Esophagus muscularis mucosa (tissue), 4 donors: ENCODE data around the gene DDX3X. TPM values are rescaled to one million over a fixed set of nuclear protein-coding genes. Genes with fewer than 3 reads are reported as not detected.

Experiments
- DNase-seq: peaks from one replicate; pipeline ENCODE4 v3.0.0-alpha.2; 2017; ENCODE audit errors: extremely low spot score
- H3K27ac ChIP-seq, 4 donors: fragments of 200-600 bp; sonication (generic); replicated peaks in 1 of 4; 1 replicate in 3 of 4; 2 replicates in 1 of 4; pipeline ENCODE4 v1.5.1; 2016 to 2019; ENCODE audit warnings: mild to moderate bottlenecking in 1 of 4
- H3K27me3 ChIP-seq, 4 donors: fragments of 200-600 bp; sonication (generic); one replicate each; pipeline versions ENCODE4 v1.5.1 to v1.6.0; 2016 to 2019
- H3K36me3 ChIP-seq, 4 donors: fragments of 200-600 bp; sonication (generic); one replicate each; pipeline ENCODE4 v1.5.1; 2016 to 2019
- H3K4me1 ChIP-seq, 4 donors: fragments of 200-600 bp; sonication (generic); one replicate each; pipeline ENCODE4 v1.5.1; 2016 to 2019
- H3K4me3 ChIP-seq, 4 donors: fragments of 200-600 bp; sonication (generic); 1 replicate in 2 of 4; 2 replicates in 2 of 4; pipeline ENCODE4 v1.5.1; 2016 to 2019; ENCODE audit warnings: mild to moderate bottlenecking in 4 of 4, moderate library complexity in 1 of 4
- H3K9me3 ChIP-seq, 4 donors: fragments of 200-600 bp; sonication (generic); 1 replicate in 3 of 4; 2 replicates in 1 of 4; pipeline ENCODE4 v1.5.1; 2016 to 2019
- CTCF ChIP-seq, 3 experiments: fragments of 200-600 bp in 2 of 3; fragments of 450-650 bp in 1 of 3; sonication (generic) in 2 of 3; IDR thresholded peaks; one replicate each; pipeline ENCODE4 v1.5.1; 2017 to 2019; ENCODE audit warnings: antibody characterized with exemption in 3 of 3, mild to moderate bottlenecking in 2 of 3, moderate library complexity in 1 of 3
- EP300 ChIP-seq: sonication (generic); formaldehyde crosslinking; IDR thresholded peaks from one replicate; pipeline ENCODE4 v1.6.1; 2017; ENCODE audit warnings: antibody characterized with exemption
- POLR2A ChIP-seq: fragments of 450-650 bp; IDR thresholded peaks from one replicate; pipeline ENCODE4 v1.6.1; 2017; ENCODE audit warnings: antibody characterized with exemption, moderate library complexity, mild to moderate bottlenecking, low read depth
- POLR2AphosphoS5 ChIP-seq, 2 donors: sonication (generic); formaldehyde crosslinking; IDR thresholded peaks; one replicate each; pipeline ENCODE4 v1.6.1; 2017; ENCODE audit warnings: antibody characterized with exemption in 2 of 2
- WGBS: methylation state at CpG from one replicate; pipeline ENCODE4 v1.1.5; 2018; 5-methylcytosine and 5-hydroxymethylcytosine counted together
- intact Hi-C: fragments of 100-400 bp; cut with DNase I; formaldehyde crosslinking; loops from one replicate; pipeline ENCODE4 v1.15.1; 2023
- total RNA-seq, 4 donors: library from RNA; depleted of rRNA; stranded (reverse); fragments of >200 nt; gene quantifications; one replicate each; pipeline versions ENCODE4 v1.1.0 to v1.2.1, GENCODE V29; 2016

Gene DDX3X
- total RNA-seq, 4 donors from 2014 or later: 169 to 282 (median 253) TPM

- WGBS: under 1% methylated on average over 33 of the region's 64 CpGs
- peak; percentile 59 for TF ChIP-seq POLR2A
- no peak for TF ChIP-seq CTCF (IDR thresholded peaks at IDR 0.05)
- TF ChIP-seq POLR2AphosphoS5 (IDR thresholded peaks at IDR 0.05): peak; percentile 36 to 80
- no peak for TF ChIP-seq EP300
- Histone ChIP-seq H3K9me3 (no peaks in the 10 kb centered on the region), H3K36me3 (peaks cover 0 to 6% (median 0%) of the 10 kb centered on the region in 4 donors), H3K27ac (peak overlapping the region; percentile 99 to 100 (median 100)), H3K4me3 (peak overlapping the region; percentile 78 to 90 (median 84)), H3K27me3 (no peaks in the 10 kb centered on the region), H3K4me1 (peaks cover 12 to 46% (median 25%) of the 10 kb centered on the region in 4 donors)
- DNase-seq: peak; percentile 93
- intact Hi-C loops: loop anchor here (10.0 kb wide), 2 partner anchors 112 to 248 kb away; partner anchors contain the start of genes NYX and USP9X
Measured at GRCh38 chrX:41333003-41333743, 789 bp upstream of the DDX3X start.

GRCh38 chrX:41334363-41335197 is 618 bp downstream of the DDX3X start:
- H3K9me3 ChIP-seq: no peaks in the 10 kb centered on the region
- H3K36me3 ChIP-seq: peaks cover 0 to 20% (median 0%) of the 10 kb centered on the region in 4 donors
- no peaks in the 10 kb centered on the region for H3K27me3 ChIP-seq
- 0% methylated on average over 15 of the region's 77 CpGs for WGBS
- H3K27ac ChIP-seq: peak overlapping the region; percentile 99 to 100 (median 100)
- H3K4me3 ChIP-seq: peak overlapping the region; percentile 78 to 90 (median 84)
- DNase-seq: peak; percentile 91
- intact Hi-C loops: loop anchor here (10.0 kb wide), 2 partner anchors 110 to 250 kb away; partner anchors contain the start of genes NYX and USP9X
- TF ChIP-seq POLR2AphosphoS5 (IDR thresholded peaks at IDR 0.05) (peak; percentile 39 to 72), POLR2A (peak; percentile 48), CTCF (IDR thresholded peaks at IDR 0.05) (no peak)
- H3K4me1 ChIP-seq: peaks cover 26 to 60% (median 39%) of the 10 kb centered on the region in 4 donors

GRCh38 chrX:41335198-41335957 is 1.4 kb downstream of the DDX3X start:
- H3K36me3 ChIP-seq: peaks cover 0 to 26% (median 3%) of the 10 kb centered on the region in 4 donors
- peaks cover 34 to 68% (median 45%) of the 10 kb centered on the region in 4 donors for H3K4me1 ChIP-seq
- DNase-seq: no peak
- intact Hi-C loops: loop anchor here (10.0 kb wide), 2 partner anchors 109 to 251 kb away; partner anchors contain the start of genes NYX and USP9X
- H3K9me3 ChIP-seq: no peaks in the 10 kb centered on the region
- no peaks in the 10 kb centered on the region for H3K27me3 ChIP-seq
- peak overlapping the region; percentile 78 to 90 (median 84) for H3K4me3 ChIP-seq
- H3K27ac ChIP-seq: peak overlapping the region; percentile 99 to 100 (median 100)
- 5% methylated on average over 7 of the region's 15 CpGs for WGBS
- TF ChIP-seq POLR2A: no peak
- TF ChIP-seq EP300: no peak
- no peak for TF ChIP-seq POLR2AphosphoS5 (IDR thresholded peaks at IDR 0.05)
- no peak for TF ChIP-seq CTCF (IDR thresholded peaks at IDR 0.05)

- 35% methylated on average over 6 of the region's 6 CpGs for WGBS
- Histone ChIP-seq H3K9me3 (no peaks in the 10 kb centered on the region), H3K27me3 (no peaks in the 10 kb centered on the region), H3K4me1 (peaks cover 40 to 70% (median 51%) of the 10 kb centered on the region in 4 donors), H3K36me3 (peaks cover under 1 to 32% (median 5%) of the 10 kb centered on the region in 4 donors), H3K27ac (peak overlapping the region; percentile 99 to 100 (median 100)), H3K4me3 (peak overlapping the region; percentile 78 to 90 (median 84))
- intact Hi-C loops: loop anchor here (10.0 kb wide), 2 partner anchors 109 to 251 kb away; partner anchors contain the start of genes NYX and USP9X
- no peak for DNase-seq
- TF ChIP-seq POLR2AphosphoS5 (IDR thresholded peaks at IDR 0.05) (no peak), EP300 (no peak), POLR2A (no peak), CTCF (IDR thresholded peaks at IDR 0.05) (no peak)
Measured at GRCh38 chrX:41335958-41336331, 2.0 kb downstream of the DDX3X start.
